Peyer's patch (tissue), 4 donors: Measurements from ENCODE around the gene CDX1. TPM values are rescaled to one million over a fixed set of nuclear protein-coding genes. Genes with fewer than 3 reads are reported as not detected.

Experiments
- DNase-seq, 3 donors: peaks; one replicate each; pipeline ENCODE4 v3.0.0-alpha.2; 2017 to 2019
- H3K27ac ChIP-seq, 4 donors: fragments of 200-600 bp; sonication (generic); one replicate each; pipeline ENCODE4 v1.5.1; 2016 to 2019
- H3K27me3 ChIP-seq, 2 donors: fragments of 200-600 bp; sonication (generic); one replicate each; pipeline ENCODE4 v1.5.1; 2019
- H3K36me3 ChIP-seq, 3 donors: fragments of 200-600 bp; sonication (generic); one replicate each; pipeline ENCODE4 v1.5.1; 2016 to 2019
- H3K4me1 ChIP-seq, 4 donors: fragments of 200-600 bp; sonication (generic); one replicate each; pipeline ENCODE4 v1.5.1; 2016 to 2019
- H3K4me3 ChIP-seq, 4 donors: fragments of 200-600 bp; sonication (generic); 1 replicate in 3 of 4; 2 replicates in 1 of 4; pipeline ENCODE4 v1.5.1; 2016 to 2019; ENCODE audit warnings: mild to moderate bottlenecking in 1 of 4
- H3K9me3 ChIP-seq, 4 donors: fragments of 200-600 bp; sonication (generic); one replicate each; pipeline ENCODE4 v1.5.1; 2016 to 2019; ENCODE audit warnings: mild to moderate bottlenecking in 1 of 4
- POLR2A ChIP-seq, 2 donors: fragments of 450-650 bp; IDR thresholded peaks; one replicate each; pipeline ENCODE4 v1.5.1; 2017; ENCODE audit warnings: antibody characterized with exemption in 2 of 2, mild to moderate bottlenecking in 2 of 2, moderate library complexity in 2 of 2
- total RNA-seq, 4 donors: library from RNA; depleted of rRNA; stranded (reverse); fragments of >200 nt; gene quantifications; one replicate each; pipeline ENCODE4 v1.1.0, GENCODE V29; 2016
- TF ChIP-seq, protein P1 (sequence below), 6 experiments: fragments of 450-650 bp in 4 of 6; fragments of 200-600 bp in 2 of 6; sonication (generic) in 1 of 6; IDR thresholded peaks; one replicate each; pipeline ENCODE4 v1.5.1; 2017 to 2019; ENCODE audit warnings: antibody characterized with exemption in 6 of 6, mild to moderate bottlenecking in 3 of 6, moderate library complexity in 1 of 6

The CDX1 gene
- 100 to 1,000 TPM; 177 to 429 (median 370) TPM for total RNA-seq

DNA sequence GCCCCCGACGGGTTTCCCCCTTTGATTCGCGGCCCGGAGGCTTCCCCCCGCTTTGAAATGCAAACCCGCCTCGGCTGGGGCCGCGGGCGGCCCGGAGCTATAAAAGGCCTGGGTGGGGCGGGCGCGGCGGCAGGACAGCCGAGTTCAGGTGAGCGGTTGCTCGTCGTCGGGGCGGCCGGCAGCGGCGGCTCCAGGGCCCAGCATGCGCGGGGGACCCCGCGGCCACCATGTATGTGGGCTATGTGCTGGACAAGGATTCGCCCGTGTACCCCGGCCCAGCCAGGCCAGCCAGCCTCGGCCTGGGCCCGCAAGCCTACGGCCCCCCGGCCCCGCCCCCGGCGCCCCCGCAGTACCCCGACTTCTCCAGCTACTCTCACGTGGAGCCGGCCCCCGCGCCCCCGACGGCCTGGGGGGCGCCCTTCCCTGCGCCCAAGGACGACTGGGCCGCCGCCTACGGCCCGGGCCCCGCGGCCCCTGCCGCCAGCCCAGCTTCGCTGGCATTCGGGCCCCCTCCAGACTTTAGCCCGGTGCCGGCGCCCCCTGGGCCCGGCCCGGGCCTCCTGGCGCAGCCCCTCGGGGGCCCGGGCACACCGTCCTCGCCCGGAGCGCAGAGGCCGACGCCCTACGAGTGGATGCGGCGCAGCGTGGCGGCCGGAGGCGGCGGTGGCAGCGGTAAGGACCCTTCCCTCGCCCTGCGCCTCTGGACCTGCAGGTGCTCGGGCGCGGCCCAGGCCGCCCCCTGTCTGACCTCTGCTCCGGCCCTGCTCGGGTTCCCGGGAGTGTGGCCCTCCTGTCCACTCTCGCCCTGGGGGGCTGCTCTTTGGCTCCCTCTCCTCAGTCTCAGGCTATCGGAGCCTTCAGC is at the start of gene CDX1:
Gene CDX1, plus strand, starts transcription at position 129 of the 862 bp plus-strand sequence. Its CDS starts 99 bp downstream, at position 228.
- no peaks in the 10 kb centered on the region for H3K9me3 ChIP-seq
- TF ChIP-seq POLR2A (IDR thresholded peaks at IDR 0.05), result peak; percentile 82 to 88
- TF ChIP-seq, protein P1, sequence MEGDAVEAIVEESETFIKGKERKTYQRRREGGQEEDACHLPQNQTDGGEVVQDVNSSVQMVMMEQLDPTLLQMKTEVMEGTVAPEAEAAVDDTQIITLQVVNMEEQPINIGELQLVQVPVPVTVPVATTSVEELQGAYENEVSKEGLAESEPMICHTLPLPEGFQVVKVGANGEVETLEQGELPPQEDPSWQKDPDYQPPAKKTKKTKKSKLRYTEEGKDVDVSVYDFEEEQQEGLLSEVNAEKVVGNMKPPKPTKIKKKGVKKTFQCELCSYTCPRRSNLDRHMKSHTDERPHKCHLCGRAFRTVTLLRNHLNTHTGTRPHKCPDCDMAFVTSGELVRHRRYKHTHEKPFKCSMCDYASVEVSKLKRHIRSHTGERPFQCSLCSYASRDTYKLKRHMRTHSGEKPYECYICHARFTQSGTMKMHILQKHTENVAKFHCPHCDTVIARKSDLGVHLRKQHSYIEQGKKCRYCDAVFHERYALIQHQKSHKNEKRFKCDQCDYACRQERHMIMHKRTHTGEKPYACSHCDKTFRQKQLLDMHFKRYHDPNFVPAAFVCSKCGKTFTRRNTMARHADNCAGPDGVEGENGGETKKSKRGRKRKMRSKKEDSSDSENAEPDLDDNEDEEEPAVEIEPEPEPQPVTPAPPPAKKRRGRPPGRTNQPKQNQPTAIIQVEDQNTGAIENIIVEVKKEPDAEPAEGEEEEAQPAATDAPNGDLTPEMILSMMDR (IDR thresholded peaks at IDR 0.05), result peak in 1 of 6 experiments; percentile 4
- H3K4me3 ChIP-seq, result peak within 1 kb of the TSS in 3 of 4 donors; percentile 43 to 72 (median 68)
- peaks cover 0 to 4% (median 0%) of the 10 kb centered on the region in 3 donors for H3K36me3 ChIP-seq
- DNase-seq, result peak in 2 of 3 donors; percentile 69 to 86
- H3K4me1 ChIP-seq, result peaks cover 0 to 67% (median 7%) of the 10 kb centered on the region in 4 donors
- peak within 1 kb of the TSS in 3 of 4 donors; percentile 90 to 97 (median 95) for H3K27ac ChIP-seq
- no peaks in the 10 kb centered on the region for H3K27me3 ChIP-seq

- no peak for TF ChIP-seq POLR2A (IDR thresholded peaks at IDR 0.05)
- TF ChIP-seq, protein P1 (IDR thresholded peaks at IDR 0.05), result no peak
- Histone ChIP-seq H3K27me3 (no peaks in the 10 kb centered on the region), H3K4me3 (no peak overlapping the region), H3K9me3 (no peaks in the 10 kb centered on the region), H3K27ac (no peak overlapping the region), H3K4me1 (peaks cover 0 to 20% (median 0%) of the 10 kb centered on the region in 4 donors), H3K36me3 (peaks cover 0 to 24% (median 0%) of the 10 kb centered on the region in 3 donors)
- peak in 1 of 3 donors; percentile 28 for DNase-seq
Measured at GRCh38 chr5:150117945-150118560, 48.5 kb upstream of the CDX1 start.

- Histone ChIP-seq H3K9me3 (no peaks in the 10 kb centered on the region), H3K4me1 (peaks cover 0 to 14% (median 0%) of the 10 kb centered on the region in 4 donors), H3K36me3 (peaks cover 0 to 26% (median 0%) of the 10 kb centered on the region in 3 donors), H3K4me3 (no peak overlapping the region), H3K27ac (no peak overlapping the region), H3K27me3 (no peaks in the 10 kb centered on the region)
- no peak for TF ChIP-seq POLR2A (IDR thresholded peaks at IDR 0.05)
- TF ChIP-seq, protein P1 (IDR thresholded peaks at IDR 0.05), result no peak
- peak in 1 of 3 donors; percentile 31 for DNase-seq
Measured at GRCh38 chr5:150118561-150119229, 47.9 kb upstream of the CDX1 start.

- no peaks in the 10 kb centered on the region for H3K27me3 ChIP-seq
- H3K4me1 ChIP-seq, result peaks cover 0 to 10% (median 0%) of the 10 kb centered on the region in 4 donors
- peak in 2 of 3 donors; percentile 43 to 44 for DNase-seq
- no peak overlapping the region for H3K4me3 ChIP-seq
- peaks cover 0 to 26% (median 0%) of the 10 kb centered on the region in 3 donors for H3K36me3 ChIP-seq
- H3K27ac ChIP-seq, result no peak overlapping the region
- TF ChIP-seq, protein P1 (IDR thresholded peaks at IDR 0.05), result no peak
- no peak for TF ChIP-seq POLR2A (IDR thresholded peaks at IDR 0.05)
- no peaks in the 10 kb centered on the region for H3K9me3 ChIP-seq
Measured at GRCh38 chr5:150119421-150120061, 47.0 kb upstream of the CDX1 start.

DNA sequence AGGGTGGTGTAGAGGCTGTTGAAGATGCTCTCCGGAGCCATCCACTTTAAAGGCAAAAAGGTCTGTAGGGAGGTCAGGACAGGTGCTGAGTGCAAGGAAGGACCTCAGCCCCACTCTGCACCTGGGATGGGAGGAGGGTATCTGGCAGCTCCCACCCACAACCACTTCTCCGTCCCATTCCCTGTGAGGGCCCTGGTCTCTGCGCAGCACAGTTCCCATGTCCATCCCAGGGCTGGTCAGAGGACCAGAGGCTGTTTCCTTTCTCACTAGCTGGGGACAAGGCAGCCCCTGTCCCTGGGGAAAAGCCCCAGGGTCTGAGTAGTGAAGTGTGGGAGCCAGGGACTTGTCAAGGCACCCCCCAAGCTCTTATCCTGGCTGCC is 46.5 kb upstream of the CDX1 start:
- Histone ChIP-seq H3K4me3 (no peak overlapping the region), H3K9me3 (no peaks in the 10 kb centered on the region), H3K36me3 (peaks cover 0 to 27% (median 0%) of the 10 kb centered on the region in 3 donors), H3K27me3 (no peaks in the 10 kb centered on the region), H3K27ac (no peak overlapping the region), H3K4me1 (peaks cover 0 to 10% (median 0%) of the 10 kb centered on the region in 4 donors)
- DNase-seq, result peak in 2 of 3 donors; percentile 11 to 37
- TF ChIP-seq, protein P1 (IDR thresholded peaks at IDR 0.05), result no peak
- no peak for TF ChIP-seq POLR2A (IDR thresholded peaks at IDR 0.05)
